GM20000 (cell line): Measurements from ENCODE around the gene DBI.

ENCODE experiments used
- DNase-seq: peaks from one replicate; pipeline ENCODE4 v3.0.0; 2012; ENCODE audit warnings: low spot score
- TF ChIP-seq, protein P1 (sequence below): IDR thresholded peaks from 2 replicates; pipeline ENCODE4 v1.5.1; 2012; ENCODE audit warnings: mild to moderate bottlenecking, control low read depth; ENCODE audit errors: extremely low read depth, missing control alignments

The DBI gene

DNA sequence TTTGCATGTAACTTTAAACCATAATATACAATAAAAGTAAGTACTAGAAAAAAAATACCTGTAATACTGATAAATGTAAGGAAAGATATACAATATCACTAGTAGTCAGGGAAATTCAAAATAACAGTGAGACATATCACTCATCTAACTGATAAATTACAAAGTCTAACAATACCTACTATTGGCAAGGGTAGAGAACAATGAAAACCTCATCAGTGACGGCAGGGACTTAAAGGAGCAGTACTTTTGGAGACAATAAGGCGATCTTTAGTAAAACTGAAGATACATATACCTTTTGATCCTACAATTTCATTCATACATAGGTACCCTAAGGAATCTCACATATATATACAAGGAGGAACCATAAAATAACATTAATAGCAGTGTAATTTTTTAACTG lies 25.1 kb upstream of the DBI start:
- TF ChIP-seq, protein P1, sequence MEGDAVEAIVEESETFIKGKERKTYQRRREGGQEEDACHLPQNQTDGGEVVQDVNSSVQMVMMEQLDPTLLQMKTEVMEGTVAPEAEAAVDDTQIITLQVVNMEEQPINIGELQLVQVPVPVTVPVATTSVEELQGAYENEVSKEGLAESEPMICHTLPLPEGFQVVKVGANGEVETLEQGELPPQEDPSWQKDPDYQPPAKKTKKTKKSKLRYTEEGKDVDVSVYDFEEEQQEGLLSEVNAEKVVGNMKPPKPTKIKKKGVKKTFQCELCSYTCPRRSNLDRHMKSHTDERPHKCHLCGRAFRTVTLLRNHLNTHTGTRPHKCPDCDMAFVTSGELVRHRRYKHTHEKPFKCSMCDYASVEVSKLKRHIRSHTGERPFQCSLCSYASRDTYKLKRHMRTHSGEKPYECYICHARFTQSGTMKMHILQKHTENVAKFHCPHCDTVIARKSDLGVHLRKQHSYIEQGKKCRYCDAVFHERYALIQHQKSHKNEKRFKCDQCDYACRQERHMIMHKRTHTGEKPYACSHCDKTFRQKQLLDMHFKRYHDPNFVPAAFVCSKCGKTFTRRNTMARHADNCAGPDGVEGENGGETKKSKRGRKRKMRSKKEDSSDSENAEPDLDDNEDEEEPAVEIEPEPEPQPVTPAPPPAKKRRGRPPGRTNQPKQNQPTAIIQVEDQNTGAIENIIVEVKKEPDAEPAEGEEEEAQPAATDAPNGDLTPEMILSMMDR: no peak
- no peak for DNase-seq

DNA sequence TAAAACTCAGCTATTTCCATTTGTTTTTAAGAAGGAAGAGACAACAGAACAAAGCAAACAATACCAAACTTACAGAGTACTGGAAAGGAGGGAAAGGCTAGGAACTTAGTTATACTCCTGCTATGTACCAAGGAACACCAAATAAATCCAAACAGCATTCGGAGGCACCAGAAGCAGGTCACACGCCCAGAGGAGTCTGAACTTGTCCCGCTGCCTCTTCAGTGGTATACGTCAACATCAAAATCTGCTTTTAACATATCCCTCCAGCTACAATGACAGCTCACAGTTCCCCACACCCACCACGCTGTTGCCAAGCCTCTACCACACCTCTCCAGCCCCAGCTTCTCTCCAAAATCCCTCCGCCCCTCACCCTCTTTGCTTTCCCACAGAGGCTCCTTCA lies 17.5 kb upstream of the DBI start:
- no peak for DNase-seq
- TF ChIP-seq, protein P1: no peak

DNA sequence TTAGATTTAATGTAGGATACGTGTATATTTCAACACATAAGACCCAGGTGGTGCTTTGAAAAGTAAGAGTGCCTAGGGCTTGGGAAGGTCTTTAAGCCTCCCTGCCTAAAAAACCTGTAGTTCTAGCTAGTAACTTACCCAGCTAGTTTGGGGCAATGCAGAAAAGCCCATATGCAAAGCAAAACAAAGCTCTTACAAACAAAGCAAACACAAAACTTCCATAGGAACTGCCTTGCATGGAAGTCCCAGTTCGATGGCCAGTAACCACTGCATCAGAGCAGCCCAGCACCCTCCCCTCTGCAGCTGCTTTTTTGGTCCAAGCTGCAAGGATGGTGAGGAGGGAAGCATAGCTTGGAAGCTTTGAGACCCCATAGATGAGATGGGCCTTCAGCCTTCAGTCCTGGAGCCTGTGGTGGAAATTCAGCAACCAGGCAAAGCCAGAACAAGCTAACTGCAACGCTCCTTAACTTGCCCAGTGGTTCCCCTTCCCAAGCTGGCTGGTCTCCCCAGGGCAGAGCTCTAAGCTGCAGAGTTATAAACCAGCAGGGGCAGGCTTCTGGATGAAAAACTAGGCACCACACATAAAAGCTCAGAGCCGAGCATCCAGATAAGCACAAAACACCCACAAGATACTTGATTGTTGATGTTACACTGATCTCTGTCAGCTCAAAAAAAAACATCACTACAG lies 16.3 kb upstream of the DBI start:
- TF ChIP-seq, protein P1: no peak
- DNase-seq: no peak

DNA sequence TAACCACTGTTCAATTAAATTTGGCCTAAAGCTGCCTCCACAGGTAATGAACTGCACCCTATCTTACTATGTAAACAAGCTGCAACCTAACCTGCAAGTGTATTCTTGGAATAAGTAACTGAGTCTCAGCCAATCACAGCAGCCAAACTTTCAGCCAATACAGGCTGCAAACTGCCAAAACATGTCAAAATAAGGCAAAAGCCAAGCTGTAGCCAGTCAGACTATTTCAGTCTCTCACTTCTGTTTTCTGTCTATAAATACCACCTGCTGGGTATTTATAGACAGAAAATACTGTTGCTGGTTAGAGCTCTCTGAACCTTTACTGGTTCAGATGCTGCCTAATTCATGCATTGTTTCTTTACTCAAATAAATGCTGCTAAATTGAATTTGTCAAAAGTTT lies 14.4 kb upstream of the DBI start:
- peak; percentile 69 for DNase-seq
- TF ChIP-seq, protein P1: no peak

DNA sequence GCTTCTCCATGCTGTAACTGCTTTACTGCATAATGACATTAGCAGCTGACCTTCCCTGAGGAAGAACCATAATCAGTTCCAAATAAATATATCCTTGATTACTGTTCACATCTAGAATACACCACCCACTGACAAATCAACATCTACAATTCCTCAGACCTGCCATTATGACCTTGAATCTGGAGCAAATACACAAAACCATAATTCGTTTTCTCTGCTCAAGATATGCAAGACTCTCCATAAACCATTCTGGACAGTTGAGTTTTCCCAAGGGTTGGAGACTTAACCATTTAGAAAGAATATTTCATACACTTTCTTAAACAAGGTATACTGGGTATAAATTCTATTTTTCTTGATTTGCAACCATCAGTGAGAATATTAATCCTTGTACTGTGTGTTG lies 11.9 kb upstream of the DBI start:
- DNase-seq: no peak
- TF ChIP-seq, protein P1: no peak

DNA sequence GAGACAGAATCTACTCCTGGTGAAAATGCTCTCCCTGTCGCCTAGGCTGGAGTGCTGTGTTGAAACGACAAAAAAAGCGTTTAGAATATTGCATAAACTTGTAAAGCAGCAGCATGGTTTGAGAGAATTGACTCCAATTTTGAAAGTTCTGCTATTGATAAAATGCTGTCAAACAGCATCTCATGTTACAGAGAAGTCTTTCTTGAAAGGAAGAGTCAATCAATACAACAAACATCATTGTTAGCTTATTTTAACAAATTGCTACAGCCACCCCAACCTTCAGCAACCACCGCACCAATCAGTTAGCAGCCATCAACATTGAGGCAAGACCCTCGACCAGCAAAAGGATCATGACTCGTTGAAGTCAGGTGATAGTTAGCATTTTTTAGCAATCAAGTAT lies 7.0 kb upstream of the DBI start:
- DNase-seq: no peak
- TF ChIP-seq, protein P1: no peak

DNA sequence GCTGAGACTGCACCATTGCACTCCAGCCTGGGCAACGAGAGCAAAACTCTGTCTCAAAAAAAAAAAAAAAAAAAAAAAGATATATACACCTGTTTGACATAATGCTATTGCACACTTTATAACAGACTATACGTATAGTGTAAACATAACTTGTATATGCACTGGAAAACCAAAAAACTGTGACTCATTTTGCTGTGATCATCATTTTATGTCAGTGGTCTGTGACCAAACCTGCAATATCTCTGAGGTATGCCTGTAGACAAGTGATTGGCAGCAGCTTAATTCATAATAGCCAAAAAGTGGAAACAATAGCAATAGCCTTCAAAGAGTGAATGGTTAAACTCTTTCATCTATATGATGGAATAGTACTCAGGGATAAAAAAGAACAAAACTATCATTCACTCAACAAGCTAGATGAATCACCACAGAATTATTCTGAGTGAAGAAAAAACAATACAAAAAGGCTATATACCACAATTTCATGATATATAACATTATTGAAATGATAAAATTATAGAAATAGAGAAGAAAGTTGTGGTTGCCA lies 6.3 kb upstream of the DBI start:
- no peak for DNase-seq
- TF ChIP-seq, protein P1: no peak
